ENCODE results near the gene ALK.

Gene ALK

GRCh38 chr2:29819570-29819969 lies 101.8 kb downstream of the ALK start:
- DNase-seq (ENCODE audit: low read depth): no peak
- TF ChIP-seq CTCF (IDR thresholded peaks at IDR 0.05; ENCODE audit: control insufficient read depth, extremely low read depth, insufficient read depth): no peak
- H3K4me3 ChIP-seq (ENCODE audit: low read depth, low read length): no peak overlapping the region

- no peak for DNase-seq (ENCODE audit: low read depth)
- TF ChIP-seq CTCF (IDR thresholded peaks at IDR 0.05; ENCODE audit: control insufficient read depth, extremely low read depth, insufficient read depth): no peak
- H3K4me3 ChIP-seq (ENCODE audit: low read depth, low read length): no peak overlapping the region
Measured at GRCh38 chr2:29817801-29818680, 103.3 kb downstream of the ALK start.

GRCh38 chr2:29817299-29817698 lies 104.1 kb downstream of the ALK start:
- no peak for TF ChIP-seq CTCF (IDR thresholded peaks at IDR 0.05; ENCODE audit: control insufficient read depth, extremely low read depth, insufficient read depth)
- H3K4me3 ChIP-seq (ENCODE audit: low read depth, low read length): no peak overlapping the region
- no peak for DNase-seq (ENCODE audit: low read depth)

- no peak for DNase-seq (ENCODE audit: low read depth)
- no peak overlapping the region for H3K4me3 ChIP-seq (ENCODE audit: low read depth, low read length)
- TF ChIP-seq CTCF (IDR thresholded peaks at IDR 0.05; ENCODE audit: control insufficient read depth, extremely low read depth, insufficient read depth): no peak
Measured at GRCh38 chr2:29816651-29817050, 104.7 kb downstream of the ALK start.

GRCh38 chr2:29811378-29811777 lies 110.0 kb downstream of the ALK start:
- no peak for TF ChIP-seq CTCF (IDR thresholded peaks at IDR 0.05; ENCODE audit: control insufficient read depth, extremely low read depth, insufficient read depth)
- no peak overlapping the region for H3K4me3 ChIP-seq (ENCODE audit: low read depth, low read length)
- no peak for DNase-seq (ENCODE audit: low read depth)

GRCh38 chr2:29810956-29811355 lies 110.4 kb downstream of the ALK start:
- no peak for DNase-seq (ENCODE audit: low read depth)

More at GRCh38 chr2:29810956-29811355, 110.4 kb downstream of the ALK start:
- no peak overlapping the region for H3K4me3 ChIP-seq (ENCODE audit: low read depth, low read length)
- TF ChIP-seq CTCF (IDR thresholded peaks at IDR 0.05; ENCODE audit: control insufficient read depth, extremely low read depth, insufficient read depth): no peak
